Pancreas (tissue), 10 donors: ENCODE measurements around the gene COMMD8. TPM values are rescaled to one million over a fixed set of nuclear protein-coding genes. Genes with fewer than 3 reads are reported as not detected.
A peak's percentile ranks its signal among the peaks of the same experiment; 100 is the strongest.

Source experiments
- ATAC-seq, 4 donors: fragments of 200-7000 bp; cut with Tn5 transposase; one replicate each; pipeline versions ENCODE4 v1.8.0 to v1.9.1; 2020; ENCODE audit warnings: mild to moderate bottlenecking in 4 of 4, moderate library complexity in 4 of 4
- DNase-seq, 6 donors: peaks; one replicate each; pipeline ENCODE4 v3.0.0-alpha.2; 2020
- FAIRE-seq: peaks from 2 replicates; lab custom pipeline; 2012; peaks lifted over from hg19 to GRCh38; lab: Jason Lieb, UNC
- H3K27ac ChIP-seq, 4 donors: fragments of 200-600 bp; sonication (generic); 1 replicate in 3 of 4; 2 replicates in 1 of 4; pipeline versions ENCODE4 v1.5.0 to v1.8.0; 2020
- H3K27me3 ChIP-seq, 4 donors: fragments of 200-600 bp; one replicate each; pipeline ENCODE4 v1.8.0; 2021
- H3K36me3 ChIP-seq, 3 donors: fragments of 200-600 bp; sonication (generic) in 1 of 3; one replicate each; pipeline versions ENCODE4 v1.5.0 to v1.8.0; 2020 to 2021
- H3K4me1 ChIP-seq, 3 donors: fragments of 200-600 bp; one replicate each; pipeline ENCODE4 v1.8.0; 2021
- H3K4me3 ChIP-seq, 4 donors: fragments of 200-600 bp; sonication (generic) in 2 of 4; one replicate each; pipeline versions ENCODE4 v1.5.0 to v1.8.0; 2020 to 2021
- H3K9me3 ChIP-seq, 4 donors: fragments of 200-600 bp; one replicate each; pipeline ENCODE4 v1.8.0; 2021
- CTCF ChIP-seq, 4 donors: fragments of 200-600 bp; sonication (generic) in 3 of 4; IDR thresholded peaks; one replicate each; pipeline versions ENCODE4 v1.5.0 to v1.8.0; 2021; ENCODE audit warnings: antibody characterized with exemption in 4 of 4
- WGBS, 2 donors: extraction: QIAGEN DNeasy Blood & Tissue Kit; methylation state at CpG; one replicate each; pipeline ENCODE4 v1.1.7; 2013; 5-methylcytosine and 5-hydroxymethylcytosine counted together
- intact Hi-C, 3 donors: fragments of 100-400 bp; cut with DNase I; formaldehyde crosslinking; loops; one replicate each; pipeline versions ENCODE4 v1.11.1 to v1.14.2; 2022
- polyA plus RNA-seq, 2 donors: library from polyadenylated mRNA; stranded (reverse); fragments of 200-250 nt; gene quantifications; one replicate each; pipeline ENCODE4 v1.2.3, GENCODE V29; 2013
- total RNA-seq, 6 donors: library from RNA; stranded (reverse); fragmentation: NEBNext Ultra II Directional in 4 of 6; extraction: Animal tissue kit (Norgen Biotek cat#: 25700) in 4 of 6; gene quantifications; one replicate each; pipeline versions ENCODE4 v1.2.1 to v1.2.4, GENCODE V29; 2021 to 2023
- donor health status: healthy with polysubstance abuse.
- donor health status: DM: no; HTN: no; CAD: no; lungs with moderate emphysema.
- donor health status: DM: no; HTN: no; CAD: no.
- donor health status: control.
- donor health status: control.
- donor health status: Bipolar disorder and iron deficiency.
- donor health status: DM: yes; HTN: yes; CAD: no.
- donor health status: DM: no; HTN: no; CAD: no.
- donor health status: DM: no; HTN: no; CAD: no.
- donor health status: DM: yes; HTN: yes; CAD: no.

Gene COMMD8
- 1 to 10 TPM; 4.2 to 7.8 (median 6.6) TPM for total RNA-seq
- 1 to 10 TPM; 6.0 to 9.5 TPM for polyA plus RNA-seq

- Histone ChIP-seq H3K27ac (peak within 1 kb of the TSS; percentile 23 to 74 (median 66)), H3K9me3 (no peaks in the 10 kb centered on the region), H3K4me1 (peaks cover 0 to 6% (median 2%) of the 10 kb centered on the region in 3 donors), H3K36me3 (no peaks in the 10 kb centered on the region), H3K27me3 (no peaks in the 10 kb centered on the region), H3K4me3 (peak within 1 kb of the TSS; percentile 77 to 95 (median 81))
- DNase-seq: peak; percentile 95 to 99 (median 96)
- peak in 1 of 4 donors; percentile 24 for TF ChIP-seq CTCF (IDR thresholded peaks at IDR 0.05)
- no peak for FAIRE-seq
- intact Hi-C loops: no loop called here
- WGBS, 2 donors: 1% methylated on average over 51 of the region's 51 CpGs
- peak; percentile 97 to 99 (median 98) for ATAC-seq
These were observed at the start of gene COMMD8 for GRCh38 chr4:47463235-47463956. Gene COMMD8 (minus strand): TSS chr4:47463702. CDS start chr4:47463651, 51 bp downstream.

GRCh38 chr4:47510506-47511143 lies 47.1 kb upstream of the COMMD8 start:
- ATAC-seq: peak in 3 of 4 donors; percentile 41 to 50 (median 47)
- WGBS, 2 donors: 41 to 47% methylated on average over 2 of the region's 2 CpGs
- TF ChIP-seq CTCF (IDR thresholded peaks at IDR 0.05): no peak
- Histone ChIP-seq H3K36me3 (no peaks in the 10 kb centered on the region), H3K4me1 (peaks cover 0 to 11% (median 0%) of the 10 kb centered on the region in 3 donors), H3K4me3 (no peak overlapping the region), H3K9me3 (no peaks in the 10 kb centered on the region), H3K27ac (no peak overlapping the region), H3K27me3 (no peaks in the 10 kb centered on the region)
- peak; percentile 71 for FAIRE-seq
- DNase-seq: no peak
- intact Hi-C loops: no loop called here

GRCh38 chr4:47505666-47506065 lies 42.2 kb upstream of the COMMD8 start:
- TF ChIP-seq CTCF (IDR thresholded peaks at IDR 0.05): no peak
- no peak overlapping the region for H3K27ac ChIP-seq
- DNase-seq: no peak
- no peaks in the 10 kb centered on the region for H3K27me3 ChIP-seq
- intact Hi-C loops: no loop called here
- H3K36me3 ChIP-seq: no peaks in the 10 kb centered on the region
- no peak for FAIRE-seq
- H3K4me1 ChIP-seq: peaks cover 0 to 2% (median 0%) of the 10 kb centered on the region in 3 donors
- H3K4me3 ChIP-seq: no peak overlapping the region
- 91 to 93% methylated on average over 3 of the region's 3 CpGs for WGBS, 2 donors
- no peak for ATAC-seq
- no peaks in the 10 kb centered on the region for H3K9me3 ChIP-seq

GRCh38 chr4:47505147-47505546 lies 41.6 kb upstream of the COMMD8 start:
- FAIRE-seq (no peak), ATAC-seq (no peak), DNase-seq (no peak)
- TF ChIP-seq CTCF (IDR thresholded peaks at IDR 0.05): no peak
- intact Hi-C loops: no loop called here
- 63 to 80% methylated on average over 3 of the region's 3 CpGs for WGBS, 2 donors
- Histone ChIP-seq H3K27ac (no peak overlapping the region), H3K27me3 (no peaks in the 10 kb centered on the region), H3K4me1 (no peaks in the 10 kb centered on the region), H3K9me3 (no peaks in the 10 kb centered on the region), H3K4me3 (no peak overlapping the region), H3K36me3 (no peaks in the 10 kb centered on the region)
